NT2/D1 (cell line): Measurements from ENCODE around the gene SOS2.

Experiments used
- SUZ12 ChIP-seq: IDR thresholded peaks from 2 replicates; pipeline ENCODE4 v1.6.1; 2011; ENCODE audit not compliant: insufficient read length, insufficient read depth; ENCODE audit errors: extremely low read depth
- ZNF274 ChIP-seq: IDR thresholded peaks from 2 replicates; pipeline ENCODE4 v1.6.1; 2011; ENCODE audit warnings: mild to moderate bottlenecking, low read depth, low read length

GRCh38 chr14:50085570-50086320 is 145.6 kb downstream of the SOS2 start:
- TF ChIP-seq SUZ12 (no peak), ZNF274 (no peak)
